ENCODE results near the gene DCTD. TPM values are rescaled to one million over a fixed set of nuclear protein-coding genes. Genes with fewer than 3 reads are reported as not detected.
"Not testable (repeated sequence)": the region's sequence is repeated elsewhere in the genome, so short reads cannot be mapped to it uniquely, and the experiment has no call there.

DCTD gene
- total RNA-seq, 4 donors from 2014 or later = 43.3 to 79.0 (median 53.1) TPM

- no peak for DNase-seq (ENCODE audit: low spot score)
- no peak for TF ChIP-seq CTCF (IDR thresholded peaks at IDR 0.05)
- peak; percentile 33 for ATAC-seq (ENCODE audit: low FRiP score)
Observed at GRCh38 chr4:182904211-182904761, 12.9 kb downstream of the DCTD start.

GRCh38 chr4:182903013-182903412 lies 14.2 kb downstream of the DCTD start:
- no peak for ATAC-seq (ENCODE audit: low FRiP score)
- no peak for TF ChIP-seq CTCF (IDR thresholded peaks at IDR 0.05)
- no peak for DNase-seq (ENCODE audit: low spot score)

GRCh38 chr4:182901337-182901736 lies 15.8 kb downstream of the DCTD start:
- TF ChIP-seq CTCF (IDR thresholded peaks at IDR 0.05) = no peak
- ATAC-seq (ENCODE audit: low FRiP score) (no peak), DNase-seq (ENCODE audit: low spot score) (no peak)

- ATAC-seq (ENCODE audit: low FRiP score); DNase-seq (ENCODE audit: low spot score): not testable (repeated sequence)
Observed at GRCh38 chr4:182900021-182900420, 17.2 kb downstream of the DCTD start.

GRCh38 chr4:182898479-182898799 lies 18.7 kb downstream of the DCTD start:
- ATAC-seq (ENCODE audit: low FRiP score) (no peak), DNase-seq (ENCODE audit: low spot score) (no peak)
- no peak for TF ChIP-seq CTCF (IDR thresholded peaks at IDR 0.05)

- TF ChIP-seq CTCF (IDR thresholded peaks at IDR 0.05) = no peak
- DNase-seq (ENCODE audit: low spot score) (no peak), ATAC-seq (ENCODE audit: low FRiP score) (no peak)
Observed at GRCh38 chr4:182897601-182898478, 19.3 kb downstream of the DCTD start.

GRCh38 chr4:182896421-182896820 lies 20.8 kb downstream of the DCTD start:
- no peak for ATAC-seq (ENCODE audit: low FRiP score)
- DNase-seq (ENCODE audit: low spot score) = no peak
- TF ChIP-seq CTCF (IDR thresholded peaks at IDR 0.05) = no peak

All from omental fat pad (tissue), 4 donors.